ENCODE results near the gene DLG2.

- TF ChIP-seq CTCF (IDR thresholded peaks at IDR 0.05; ENCODE audit: extremely low read depth in 1 of 2, insufficient read depth in 1 of 2, low read depth in 1 of 2, low read length in 2 of 2) (no peak), POLR2A (IDR thresholded peaks at IDR 0.05; ENCODE audit: low read depth, low read length) (no peak), POLR2AphosphoS5 (IDR thresholded peaks at IDR 0.05; ENCODE audit: insufficient read depth, low read depth, low read length) (no peak), GATA2 (IDR thresholded peaks at IDR 0.05; ENCODE audit: insufficient read depth, insufficient read length, low read depth, low read length) (no peak), MAX (IDR thresholded peaks at IDR 0.05; ENCODE audit: insufficient read depth, insufficient read length) (no peak), MYC (IDR thresholded peaks at IDR 0.05; ENCODE audit: low read depth, low read length) (no peak), EZH2 (IDR thresholded peaks at IDR 0.05; ENCODE audit: borderline replicate concordance, low read depth, low read length, severe bottlenecking) (no peak), JUN (IDR thresholded peaks at IDR 0.05; ENCODE audit: borderline replicate concordance, insufficient read depth, insufficient read length, low read depth) (no peak)
Measured at GRCh38 chr11:85187992-85188391, 439.2 kb downstream of the DLG2 start.
